ENCODE results near the gene OR1J1. TPM values are rescaled to one million over a fixed set of nuclear protein-coding genes. Genes with fewer than 3 reads are reported as not detected.

Gene OR1J1
- polyA plus RNA-seq, 1 experiment = not detected

DNA sequence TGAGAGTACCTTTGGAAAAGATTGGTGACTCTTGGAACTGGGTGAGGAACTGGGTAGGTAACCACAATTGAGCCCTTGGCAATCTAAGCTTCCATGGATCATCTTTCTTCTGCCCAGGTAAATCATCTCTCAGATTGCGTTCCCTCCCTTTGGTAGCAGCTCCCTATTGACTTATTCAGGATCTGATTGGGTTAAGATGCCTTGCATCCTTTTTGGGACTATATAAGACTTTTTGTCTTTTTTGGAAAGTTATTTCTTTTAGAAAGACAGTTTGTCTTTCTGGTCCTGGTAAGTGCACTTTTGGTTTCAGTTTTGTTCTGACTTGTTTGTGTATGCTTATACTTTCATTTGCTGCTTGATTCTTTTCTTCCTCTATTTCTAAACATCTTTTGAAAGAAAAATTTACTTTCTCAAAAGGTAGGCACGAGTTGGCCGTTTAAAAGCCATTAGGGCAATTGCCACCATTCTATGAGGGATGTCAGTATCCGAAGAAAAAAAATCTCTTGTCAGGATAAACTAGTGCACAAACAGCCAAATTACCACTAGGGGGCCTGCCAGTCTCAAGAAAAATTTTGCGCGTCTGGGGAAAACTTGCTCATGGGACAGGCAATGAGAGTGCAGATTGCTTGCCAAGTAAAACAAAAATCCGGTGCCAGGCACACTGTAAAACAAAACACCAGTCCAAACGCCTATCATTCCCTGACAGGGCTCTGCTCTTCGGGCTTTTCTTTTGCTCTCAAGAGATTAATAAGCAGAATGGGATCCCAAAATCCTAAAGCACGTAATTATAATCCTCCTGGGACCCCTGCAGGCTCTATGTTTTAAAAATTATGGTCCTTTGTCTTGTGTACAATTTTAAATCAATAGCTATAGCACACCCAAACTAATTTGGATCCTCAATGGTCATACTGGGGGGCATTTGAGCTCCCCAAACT is 12.8 kb downstream of the OR1J1 start:
- no peaks in the 10 kb centered on the region for H3K9me3 ChIP-seq (ENCODE audit: control insufficient read depth, insufficient read depth, low read length)
- DNase-seq (ENCODE audit: low read depth, low spot score) = peak; percentile 74
- ChIA-PET POLR2A (no interaction called here), CTCF (interaction anchor here (0.5 to 4.7 kb wide), 26 partner anchors 8 to 557 kb away, joined by 3 to 104 read pairs (median 4); partner anchors contain the start of gene OR1J1)
- TF ChIP-seq CTCF (IDR thresholded peaks at IDR 0.05; ENCODE audit: low read depth, low read length) = peak; percentile 88
- H3K27me3 ChIP-seq (ENCODE audit: control insufficient read depth, insufficient read depth, low read length) = no peaks in the 10 kb centered on the region
- peak overlapping the region; percentile 55 for H3K4me3 ChIP-seq (ENCODE audit: low read depth, low read length)
- no peak overlapping the region for H3K27ac ChIP-seq (ENCODE audit: low read depth, low read length)

GRCh38 chr9:122463828-122464632 is 13.7 kb downstream of the OR1J1 start:
- Histone ChIP-seq H3K4me3 (ENCODE audit: low read depth, low read length) (peak overlapping the region; percentile 55), H3K27ac (ENCODE audit: low read depth, low read length) (no peak overlapping the region), H3K9me3 (ENCODE audit: control insufficient read depth, insufficient read depth, low read length) (no peaks in the 10 kb centered on the region), H3K27me3 (ENCODE audit: control insufficient read depth, insufficient read depth, low read length) (no peaks in the 10 kb centered on the region)
- CTCF ChIA-PET = interaction anchor here (0.5 to 4.7 kb wide), 14 partner anchors 9 to 558 kb away, joined by 3 to 104 read pairs (median 4); no protein-coding TSS in a partner anchor
- peak; percentile 19; the same call in 1 of the 2 replicates for TF ChIP-seq CTCF (IDR thresholded peaks at IDR 0.05; ENCODE audit: low read depth, low read length)
- POLR2A ChIA-PET = no interaction called here
- DNase-seq (ENCODE audit: low read depth, low spot score) = no peak

DNA sequence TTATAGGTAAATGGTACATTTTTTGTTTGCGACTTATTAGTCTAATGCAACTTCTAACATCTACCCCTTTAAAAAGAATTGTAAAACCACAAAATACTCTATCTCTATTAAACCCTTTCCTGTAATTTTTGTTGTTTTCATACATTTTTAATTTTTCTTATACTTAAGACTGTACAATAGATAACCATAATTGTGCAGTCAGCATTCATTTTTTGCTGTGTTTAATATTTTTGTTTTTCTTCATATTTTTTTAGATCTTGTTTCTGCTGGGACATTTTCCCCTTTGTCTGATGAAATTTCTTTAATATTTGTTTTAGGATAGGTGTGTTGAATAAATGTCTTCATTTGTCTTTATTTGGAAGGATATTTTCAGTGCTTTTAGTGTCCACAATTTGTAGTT is 19.9 kb downstream of the OR1J1 start:
- no peak for DNase-seq (ENCODE audit: low read depth, low spot score)
- Histone ChIP-seq H3K27ac (ENCODE audit: low read depth, low read length) (no peak overlapping the region), H3K27me3 (ENCODE audit: control insufficient read depth, insufficient read depth, low read length) (no peaks in the 10 kb centered on the region), H3K9me3 (ENCODE audit: control insufficient read depth, insufficient read depth, low read length) (no peaks in the 10 kb centered on the region), H3K4me3 (ENCODE audit: low read depth, low read length) (no peak overlapping the region)
- CTCF ChIA-PET = no interaction called here
- POLR2A ChIA-PET = no interaction called here
- no peak for TF ChIP-seq CTCF (IDR thresholded peaks at IDR 0.05; ENCODE audit: low read depth, low read length)

GRCh38 chr9:122456123-122456522 is 21.6 kb downstream of the OR1J1 start:
- DNase-seq (ENCODE audit: low read depth, low spot score) = no peak
- no peak for TF ChIP-seq CTCF (IDR thresholded peaks at IDR 0.05; ENCODE audit: low read depth, low read length)
- no peak overlapping the region for H3K4me3 ChIP-seq (ENCODE audit: low read depth, low read length)
- ChIA-PET CTCF (interaction anchor here (0.9 to 4.3 kb wide), 6 partner anchors 8 to 357 kb away, joined by 3 to 36 read pairs (median 8); no protein-coding TSS in a partner anchor), POLR2A (interaction anchor here (0.5 kb wide), 1 partner anchor 152 kb away, joined by 6 read pairs; no protein-coding TSS in a partner anchor)
- H3K27ac ChIP-seq (ENCODE audit: low read depth, low read length) = no peak overlapping the region
- no peaks in the 10 kb centered on the region for H3K27me3 ChIP-seq (ENCODE audit: control insufficient read depth, insufficient read depth, low read length)
- H3K9me3 ChIP-seq (ENCODE audit: control insufficient read depth, insufficient read depth, low read length) = no peaks in the 10 kb centered on the region

Data from AG04450 (cell line).